AG09309 (cell line): ENCODE measurements around the gene LTBP1.

ENCODE experiments used
- DNase-seq: peaks from one replicate; pipeline ENCODE4 v3.0.0-alpha.2; 2010; ENCODE audit warnings: low read depth
- H3K4me3 ChIP-seq: 2 replicates; pipeline ENCODE4 v1.5.1; 2011; ENCODE audit warnings: mild to moderate bottlenecking, low read depth, low read length, moderate library complexity; ENCODE audit not compliant: control insufficient read depth
- CTCF ChIP-seq: IDR thresholded peaks from 2 replicates; pipeline ENCODE4 v1.5.1; 2011; ENCODE audit warnings: mild to moderate bottlenecking, low read depth, low read length, inconsistent platforms; ENCODE audit not compliant: insufficient read depth, control insufficient read depth; ENCODE audit errors: missing control alignments

LTBP1 gene

GRCh38 chr2:33442528-33443079 lies 495.9 kb downstream of the LTBP1 start:
- H3K4me3 ChIP-seq, result no peak overlapping the region
- no peak for TF ChIP-seq CTCF
- DNase-seq, result no peak

- no peak for TF ChIP-seq CTCF
- peak; percentile 43 for DNase-seq
- H3K4me3 ChIP-seq, result no peak overlapping the region
Measured at GRCh38 chr2:33443274-33443829, 496.6 kb downstream of the LTBP1 start.

- DNase-seq, result no peak
- no peak for TF ChIP-seq CTCF
- no peak overlapping the region for H3K4me3 ChIP-seq
Measured at GRCh38 chr2:33444967-33445366, 498.2 kb downstream of the LTBP1 start.

GRCh38 chr2:33448220-33448899 lies 501.6 kb downstream of the LTBP1 start:
- no peak for DNase-seq
- H3K4me3 ChIP-seq, result no peak overlapping the region
- TF ChIP-seq CTCF, result no peak
